Stimulated activated naive CD8-positive, alpha-beta T cell treated with anti-CD3 and anti-CD28 coated beads, Interleukin-15, amount 100 ng/mL, for 72 hours (primary cell): ENCODE measurements around the gene MSTO1.
"Not testable (repeated sequence)": the region's sequence is repeated elsewhere in the genome, so short reads cannot be mapped to it uniquely, and the experiment has no call there.

Source experiments
- ATAC-seq: fragments of 150-1000 bp; cut with Tn5 transposase; 2 replicates; pipeline ENCODE4 v1.10.0; 2021; ENCODE audit warnings: mild to moderate bottlenecking, moderate library complexity
- DNase-seq, 2 donors: peaks; one replicate each; pipeline ENCODE4 v3.0.0; 2021 to 2022
- H3K27ac Mint-ChIP-seq, 2 donors: one replicate each; pipeline ENCODE4 v1.8.0; 2022; ENCODE audit warnings: mild to moderate bottlenecking in 2 of 2, mixed read lengths in 2 of 2, moderate library complexity in 2 of 2
- H3K27me3 Mint-ChIP-seq: one replicate; pipeline ENCODE4 v1.8.0; 2022; ENCODE audit warnings: mixed read lengths
- H3K4me1 Mint-ChIP-seq: one replicate; pipeline ENCODE4 v1.8.0; 2022; ENCODE audit warnings: mild to moderate bottlenecking, mixed read lengths
- H3K4me3 Mint-ChIP-seq, 2 donors: one replicate each; pipeline ENCODE4 v1.8.0; 2022; ENCODE audit warnings: mild to moderate bottlenecking in 2 of 2, mixed read lengths in 2 of 2, moderate library complexity in 1 of 2
- H3K9me3 Mint-ChIP-seq, 2 donors: one replicate each; pipeline ENCODE4 v1.8.0; 2022; ENCODE audit warnings: mixed read lengths in 2 of 2

MSTO1 gene

GRCh38 chr1:155646307-155646706 is 36.3 kb downstream of the MSTO1 start:
- H3K9me3 Mint-ChIP-seq, result peaks cover 11 to 20% of the 10 kb centered on the region in 2 donors
- peak overlapping the region in 1 of 2 donors; percentile 36 for H3K27ac Mint-ChIP-seq
- H3K4me1 Mint-ChIP-seq, result peaks cover 6% of the 10 kb centered on the region
- ATAC-seq (no peak), DNase-seq (no peak)
- H3K27me3 Mint-ChIP-seq, result no peaks in the 10 kb centered on the region
- no peak overlapping the region for H3K4me3 Mint-ChIP-seq

GRCh38 chr1:155648207-155649147 is 38.5 kb downstream of the MSTO1 start:
- Mint-ChIP-seq H3K9me3 (peaks cover 0 to 4% of the 10 kb centered on the region in 2 donors), H3K27me3 (no peaks in the 10 kb centered on the region), H3K4me3 (no peak overlapping the region), H3K27ac (no peak overlapping the region), H3K4me1 (peaks cover 6% of the 10 kb centered on the region)
- ATAC-seq (peak; percentile 49), DNase-seq (no peak)

GRCh38 chr1:155649676-155650075 is 39.7 kb downstream of the MSTO1 start:
- Mint-ChIP-seq H3K4me1 (peaks cover 6% of the 10 kb centered on the region), H3K4me3 (no peak overlapping the region), H3K27ac (no peak overlapping the region), H3K9me3 (no peaks in the 10 kb centered on the region), H3K27me3 (no peaks in the 10 kb centered on the region)
- DNase-seq, result no peak
- ATAC-seq, result no peak

- no peak overlapping the region for H3K27ac Mint-ChIP-seq
- H3K27me3 Mint-ChIP-seq, result no peaks in the 10 kb centered on the region
- DNase-seq (no peak), ATAC-seq (no peak)
- H3K4me1 Mint-ChIP-seq, result peaks cover 6% of the 10 kb centered on the region
- H3K9me3 Mint-ChIP-seq, result no peaks in the 10 kb centered on the region
- no peak overlapping the region for H3K4me3 Mint-ChIP-seq
Observed at GRCh38 chr1:155650231-155650757, 40.3 kb downstream of the MSTO1 start.

GRCh38 chr1:155651861-155652661 is 42.0 kb downstream of the MSTO1 start:
- H3K9me3 Mint-ChIP-seq, result no peaks in the 10 kb centered on the region

GRCh38 chr1:155652951-155653350 is 42.9 kb downstream of the MSTO1 start:
- DNase-seq (no peak), ATAC-seq (no peak)
- H3K27me3 Mint-ChIP-seq, result no peaks in the 10 kb centered on the region
- peaks cover 6% of the 10 kb centered on the region for H3K4me1 Mint-ChIP-seq
- no peaks in the 10 kb centered on the region for H3K9me3 Mint-ChIP-seq
- H3K27ac Mint-ChIP-seq, result no peak overlapping the region
- no peak overlapping the region for H3K4me3 Mint-ChIP-seq

More at GRCh38 chr1:155651861-155652661, 42.0 kb downstream of the MSTO1 start:
- H3K27me3 Mint-ChIP-seq, result no peaks in the 10 kb centered on the region
- peaks cover 6% of the 10 kb centered on the region for H3K4me1 Mint-ChIP-seq
- H3K27ac Mint-ChIP-seq, result no peak overlapping the region
- ATAC-seq, result no peak
- no peak for DNase-seq
- H3K4me3 Mint-ChIP-seq, result no peak overlapping the region

- no peak overlapping the region for H3K27ac Mint-ChIP-seq
- peaks cover 0 to 5% of the 10 kb centered on the region in 2 donors for H3K9me3 Mint-ChIP-seq
Observed at GRCh38 chr1:155657463-155657862, 47.4 kb downstream of the MSTO1 start.

GRCh38 chr1:155661239-155661638 is 51.2 kb downstream of the MSTO1 start:
- H3K27me3 Mint-ChIP-seq, DNase-seq, H3K9me3 Mint-ChIP-seq, ATAC-seq, H3K4me3 Mint-ChIP-seq, H3K4me1 Mint-ChIP-seq, H3K27ac Mint-ChIP-seq: not testable (repeated sequence)

More at GRCh38 chr1:155657463-155657862, 47.4 kb downstream of the MSTO1 start:
- no peak for ATAC-seq
- H3K4me1 Mint-ChIP-seq, result no peaks in the 10 kb centered on the region
- H3K27me3 Mint-ChIP-seq, result no peaks in the 10 kb centered on the region
- no peak overlapping the region for H3K4me3 Mint-ChIP-seq
- DNase-seq, result no peak
